ENCODE results near the gene UGT1A8.

Gene UGT1A8

GRCh38 chr2:233818639-233819621, 201.5 kb downstream of the UGT1A8 start:
- no peak for DNase-seq

- no peak for DNase-seq
Measured at GRCh38 chr2:233819884-233820773, 202.7 kb downstream of the UGT1A8 start.

GRCh38 chr2:233820774-233821105, 203.3 kb downstream of the UGT1A8 start:
- DNase-seq, result no peak

GRCh38 chr2:233821196-233821595, 203.8 kb downstream of the UGT1A8 start:
- no peak for DNase-seq

- DNase-seq, result no peak
Measured at GRCh38 chr2:233821709-233822100, 204.3 kb downstream of the UGT1A8 start.

GRCh38 chr2:233822101-233822771, 204.8 kb downstream of the UGT1A8 start:
- no peak for DNase-seq

Data from amygdala (tissue), 56 donors.